Type B pancreatic cell (in vitro differentiated cells): ENCODE data around the gene FBL. TPM values are rescaled to one million over a fixed set of nuclear protein-coding genes. Genes with fewer than 3 reads are reported as not detected.

ENCODE experiments used
- DNase-seq: peaks from one replicate; pipeline ENCODE4 v3.0.0; 2021; ENCODE audit warnings: mixed read lengths; ENCODE audit not compliant: unreplicated experiment; ENCODE audit errors: extremely low spot score
- H3K27ac Mint-ChIP-seq: 2 replicates; pipeline ENCODE4 v1.8.0; 2021; ENCODE audit warnings: mild to moderate bottlenecking, mixed read lengths
- H3K27me3 Mint-ChIP-seq: 2 replicates; pipeline ENCODE4 v1.8.0; 2021; ENCODE audit warnings: mixed read lengths
- H3K36me3 Mint-ChIP-seq: 2 replicates; pipeline ENCODE4 v1.8.0; 2021; ENCODE audit warnings: mixed read lengths
- H3K4me1 Mint-ChIP-seq: one replicate; pipeline ENCODE4 v1.8.0; 2021; ENCODE audit warnings: mixed read lengths; ENCODE audit not compliant: unreplicated experiment
- H3K4me3 Mint-ChIP-seq: 2 replicates; pipeline ENCODE4 v1.8.0; 2021; ENCODE audit warnings: mild to moderate bottlenecking, mixed read lengths
- H3K9me3 Mint-ChIP-seq: 2 replicates; pipeline ENCODE4 v1.8.0; 2021; ENCODE audit warnings: mixed read lengths
- CTCF ChIP-seq: fragments of 200-600 bp; sonication (generic); conservative IDR thresholded peaks from 2 replicates; pipeline ENCODE4 v1.5.0; 2021; ENCODE audit warnings: antibody characterized with exemption, mild to moderate bottlenecking
- total RNA-seq: library from RNA; stranded (reverse); gene quantifications from 2 replicates; pipeline ENCODE4 v1.2.1, GENCODE V29; 2021; ENCODE audit warnings: low replicate concordance

Gene FBL
- total RNA-seq, 1 donor from 2014 or later, result 356 TPM

GRCh38 chr19:39833464-39834286 lies 12.5 kb downstream of the FBL start, which contains the start of gene DYRK1B:
DYRK1B (minus strand) TSS chr19:39834162; CDS start chr19:39831867, 2,295 bp downstream.
- Mint-ChIP-seq H3K27me3 (no peaks in the 10 kb centered on the region), H3K4me1 (peaks cover 23% of the 10 kb centered on the region), H3K36me3 (peaks cover 40% of the 10 kb centered on the region), H3K27ac (peak within 1 kb of the TSS; percentile 93), H3K9me3 (no peaks in the 10 kb centered on the region), H3K4me3 (peak within 1 kb of the TSS; percentile 96)
- no peak for TF ChIP-seq CTCF
- DNase-seq, result peak; percentile 97

- TF ChIP-seq CTCF, result no peak
- no peak for DNase-seq
- peak overlapping the region; percentile 96 for H3K4me3 Mint-ChIP-seq
- peak overlapping the region; percentile 82 for H3K27ac Mint-ChIP-seq
- no peaks in the 10 kb centered on the region for H3K9me3 Mint-ChIP-seq
- peaks cover 42% of the 10 kb centered on the region for H3K36me3 Mint-ChIP-seq
- peaks cover 23% of the 10 kb centered on the region for H3K4me1 Mint-ChIP-seq
- H3K27me3 Mint-ChIP-seq, result no peaks in the 10 kb centered on the region
These were observed 13.1 kb downstream of the FBL start for GRCh38 chr19:39833160-39833463.

- no peak for DNase-seq
- peaks cover 23% of the 10 kb centered on the region for H3K4me1 Mint-ChIP-seq
- peaks cover 42% of the 10 kb centered on the region for H3K36me3 Mint-ChIP-seq
- H3K27ac Mint-ChIP-seq, result peak overlapping the region; percentile 82
- no peaks in the 10 kb centered on the region for H3K9me3 Mint-ChIP-seq
- H3K4me3 Mint-ChIP-seq, result peak overlapping the region; percentile 96
- H3K27me3 Mint-ChIP-seq, result no peaks in the 10 kb centered on the region
- no peak for TF ChIP-seq CTCF
These were observed 13.7 kb downstream of the FBL start for GRCh38 chr19:39832341-39833083.

GRCh38 chr19:39831679-39832078 lies 14.5 kb downstream of the FBL start:
- peak overlapping the region; percentile 96 for H3K4me3 Mint-ChIP-seq
- H3K27me3 Mint-ChIP-seq, result no peaks in the 10 kb centered on the region
- H3K36me3 Mint-ChIP-seq, result peaks cover 39% of the 10 kb centered on the region
- no peaks in the 10 kb centered on the region for H3K9me3 Mint-ChIP-seq
- TF ChIP-seq CTCF, result no peak
- H3K4me1 Mint-ChIP-seq, result peaks cover 23% of the 10 kb centered on the region
- DNase-seq, result no peak
- peak overlapping the region; percentile 82 for H3K27ac Mint-ChIP-seq

GRCh38 chr19:39830847-39831246 lies 15.3 kb downstream of the FBL start:
- H3K4me3 Mint-ChIP-seq, result peak overlapping the region; percentile 53
- H3K4me1 Mint-ChIP-seq, result peaks cover 23% of the 10 kb centered on the region
- H3K36me3 Mint-ChIP-seq, result peaks cover 34% of the 10 kb centered on the region
- no peak for TF ChIP-seq CTCF
- H3K9me3 Mint-ChIP-seq, result no peaks in the 10 kb centered on the region
- H3K27ac Mint-ChIP-seq, result peak overlapping the region; percentile 52
- DNase-seq, result no peak
- no peaks in the 10 kb centered on the region for H3K27me3 Mint-ChIP-seq
